ENCODE data around the gene RNASEH1.
"Not testable (repeated sequence)": the region's sequence is repeated elsewhere in the genome, so short reads cannot be mapped to it uniquely, and the experiment has no call there.

The RNASEH1 gene

GRCh38 chr2:3512086-3512485 is 46.0 kb downstream of the RNASEH1 start:
- no peak overlapping the region for H3K4me3 ChIP-seq (ENCODE audit: low read depth in 1 of 2, low read length in 2 of 2)
- no peaks in the 10 kb centered on the region for H3K9me3 ChIP-seq (ENCODE audit: low read length)
- H3K27ac ChIP-seq (ENCODE audit: low read depth, low read length): no peak overlapping the region
- H3K9ac ChIP-seq (ENCODE audit: low read length): no peak overlapping the region
- no peaks in the 10 kb centered on the region for H3K27me3 ChIP-seq (ENCODE audit: control insufficient read depth in 1 of 2, insufficient read depth in 2 of 2, low read length in 2 of 2)
- peaks cover 26% of the 10 kb centered on the region for H3K36me3 ChIP-seq (ENCODE audit: insufficient read depth, low read length)
- H3K4me1 ChIP-seq (ENCODE audit: insufficient read depth, low read length): no peaks in the 10 kb centered on the region

- Histone ChIP-seq H3K27ac (ENCODE audit: low read depth, low read length) (no peak overlapping the region), H3K27me3 (ENCODE audit: control insufficient read depth in 1 of 2, insufficient read depth in 2 of 2, low read length in 2 of 2) (no peaks in the 10 kb centered on the region), H3K4me3 (ENCODE audit: low read depth in 1 of 2, low read length in 2 of 2) (no peak overlapping the region), H3K9me3 (ENCODE audit: low read length) (no peaks in the 10 kb centered on the region), H3K9ac (ENCODE audit: low read length) (no peak overlapping the region), H3K36me3 (ENCODE audit: insufficient read depth, low read length) (peaks cover 19% of the 10 kb centered on the region), H3K4me1 (ENCODE audit: insufficient read depth, low read length) (no peaks in the 10 kb centered on the region)
Observed at GRCh38 chr2:3505771-3506170, 52.4 kb downstream of the RNASEH1 start.

GRCh38 chr2:3504741-3505140 is 53.4 kb downstream of the RNASEH1 start:
- Histone ChIP-seq H3K9me3 (ENCODE audit: low read length) (no peaks in the 10 kb centered on the region), H3K4me3 (ENCODE audit: low read depth in 1 of 2, low read length in 2 of 2) (no peak overlapping the region), H3K27me3 (ENCODE audit: control insufficient read depth in 1 of 2, insufficient read depth in 2 of 2, low read length in 2 of 2) (no peaks in the 10 kb centered on the region), H3K36me3 (ENCODE audit: insufficient read depth, low read length) (peaks cover 23% of the 10 kb centered on the region), H3K4me1 (ENCODE audit: insufficient read depth, low read length) (no peaks in the 10 kb centered on the region), H3K27ac (ENCODE audit: low read depth, low read length) (no peak overlapping the region), H3K9ac (ENCODE audit: low read length) (no peak overlapping the region)

GRCh38 chr2:3503483-3503882 is 54.6 kb downstream of the RNASEH1 start:
- H3K4me3 ChIP-seq (ENCODE audit: low read depth in 1 of 2, low read length in 2 of 2): no peak overlapping the region
- peaks cover 29% of the 10 kb centered on the region for H3K36me3 ChIP-seq (ENCODE audit: insufficient read depth, low read length)
- H3K9me3 ChIP-seq (ENCODE audit: low read length): no peaks in the 10 kb centered on the region

GRCh38 chr2:3503046-3503445 is 55.1 kb downstream of the RNASEH1 start:
- no peak overlapping the region for H3K27ac ChIP-seq (ENCODE audit: low read depth, low read length)
- peaks cover 30% of the 10 kb centered on the region for H3K36me3 ChIP-seq (ENCODE audit: insufficient read depth, low read length)
- H3K27me3 ChIP-seq (ENCODE audit: control insufficient read depth in 1 of 2, insufficient read depth in 2 of 2, low read length in 2 of 2): no peaks in the 10 kb centered on the region
- no peak overlapping the region for H3K9ac ChIP-seq (ENCODE audit: low read length)
- H3K9me3 ChIP-seq (ENCODE audit: low read length): no peaks in the 10 kb centered on the region
- H3K4me1 ChIP-seq (ENCODE audit: insufficient read depth, low read length): no peaks in the 10 kb centered on the region
- H3K4me3 ChIP-seq (ENCODE audit: low read depth in 1 of 2, low read length in 2 of 2): no peak overlapping the region

More at GRCh38 chr2:3503483-3503882, 54.6 kb downstream of the RNASEH1 start:
- H3K27ac ChIP-seq (ENCODE audit: low read depth, low read length): no peak overlapping the region
- H3K4me1 ChIP-seq (ENCODE audit: insufficient read depth, low read length): no peaks in the 10 kb centered on the region
- H3K9ac ChIP-seq (ENCODE audit: low read length): no peak overlapping the region
- no peaks in the 10 kb centered on the region for H3K27me3 ChIP-seq (ENCODE audit: control insufficient read depth in 1 of 2, insufficient read depth in 2 of 2, low read length in 2 of 2)

- Histone ChIP-seq H3K4me1 (ENCODE audit: insufficient read depth, low read length) (no peaks in the 10 kb centered on the region), H3K36me3 (ENCODE audit: insufficient read depth, low read length) (peaks cover 44% of the 10 kb centered on the region)
Observed at GRCh38 chr2:3500326-3500899, 57.7 kb downstream of the RNASEH1 start.

GRCh38 chr2:3498783-3499394 is 59.2 kb downstream of the RNASEH1 start:
- no peaks in the 10 kb centered on the region for H3K9me3 ChIP-seq (ENCODE audit: low read length)
- H3K27ac ChIP-seq (ENCODE audit: low read depth, low read length): no peak overlapping the region
- H3K36me3 ChIP-seq (ENCODE audit: insufficient read depth, low read length): peaks cover 41% of the 10 kb centered on the region
- H3K4me1 ChIP-seq (ENCODE audit: insufficient read depth, low read length): no peaks in the 10 kb centered on the region
- H3K4me3 ChIP-seq (ENCODE audit: low read depth in 1 of 2, low read length in 2 of 2): no peak overlapping the region
- H3K27me3 ChIP-seq (ENCODE audit: control insufficient read depth in 1 of 2, insufficient read depth in 2 of 2, low read length in 2 of 2): no peaks in the 10 kb centered on the region
- no peak overlapping the region for H3K9ac ChIP-seq (ENCODE audit: low read length)

More at GRCh38 chr2:3500326-3500899, 57.7 kb downstream of the RNASEH1 start:
- Histone ChIP-seq H3K4me3 (ENCODE audit: low read depth in 1 of 2, low read length in 2 of 2) (no peak overlapping the region), H3K9me3 (ENCODE audit: low read length) (no peaks in the 10 kb centered on the region), H3K27ac (ENCODE audit: low read depth, low read length) (no peak overlapping the region), H3K27me3 (ENCODE audit: control insufficient read depth in 1 of 2, insufficient read depth in 2 of 2, low read length in 2 of 2) (no peaks in the 10 kb centered on the region), H3K9ac (ENCODE audit: low read length) (no peak overlapping the region)

- not testable (repeated sequence) for H3K4me3 ChIP-seq (ENCODE audit: low read depth in 1 of 2, low read length in 2 of 2); H3K4me1 ChIP-seq (ENCODE audit: insufficient read depth, low read length); H3K27ac ChIP-seq (ENCODE audit: low read depth, low read length); H3K9ac ChIP-seq (ENCODE audit: low read length); H3K27me3 ChIP-seq (ENCODE audit: control insufficient read depth in 1 of 2, insufficient read depth in 2 of 2, low read length in 2 of 2); H3K9me3 ChIP-seq (ENCODE audit: low read length)
- H3K36me3 ChIP-seq (ENCODE audit: insufficient read depth, low read length): peaks cover 37% of the 10 kb centered on the region
Observed at GRCh38 chr2:3496708-3497080, 61.4 kb downstream of the RNASEH1 start.

Data from muscle layer of colon (tissue), 2 donors.